Astrocyte (in vitro differentiated cells and primary cell): Measurements from ENCODE around the gene CDK9.

Experiments
- CTCF ChIP-seq: IDR thresholded peaks from 2 replicates; pipeline ENCODE4 v1.5.1; 2011; ENCODE audit warnings: low read depth, mild to moderate bottlenecking, inconsistent platforms, low read length, moderate library complexity; ENCODE audit not compliant: insufficient read depth
- EZH2 ChIP-seq: IDR thresholded peaks from 2 replicates; pipeline ENCODE4 v1.6.1; 2012; ENCODE audit warnings: mild to moderate bottlenecking, low read length, inconsistent platforms; ENCODE audit not compliant: insufficient read depth

DNA sequence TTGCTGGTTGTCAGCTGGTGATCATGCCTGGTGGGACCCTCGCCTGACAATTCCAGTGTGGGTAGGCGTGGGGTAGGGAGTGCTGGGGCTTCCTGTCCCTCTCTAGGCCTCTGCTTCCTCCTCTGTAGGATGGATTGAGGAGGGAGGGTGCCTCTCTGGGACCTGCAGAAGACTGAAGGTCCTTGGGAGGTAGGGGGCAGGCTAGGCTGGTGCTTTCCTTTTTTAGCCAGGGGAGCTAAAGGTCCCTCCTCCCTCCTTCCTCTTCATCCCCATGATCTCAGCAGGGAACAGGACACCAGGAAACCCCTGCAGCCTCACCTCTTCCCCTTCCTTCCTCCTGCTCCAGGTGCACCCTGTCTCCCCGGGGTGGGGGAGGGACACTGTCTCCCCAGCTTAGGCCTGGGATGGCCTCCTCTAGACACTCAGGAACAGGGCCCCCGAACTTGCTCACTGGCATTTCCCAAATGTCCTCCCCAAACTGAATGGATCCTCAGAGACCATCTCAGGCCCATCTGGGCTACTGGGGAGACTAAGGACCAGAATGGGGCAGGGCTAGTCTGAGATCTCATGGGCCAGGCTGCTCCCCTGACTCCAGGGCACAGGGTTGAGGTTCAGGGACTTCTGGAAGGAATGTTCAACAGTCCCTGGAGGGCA lies 15.8 kb upstream of the CDK9 start:
- TF ChIP-seq CTCF: no peak
- TF ChIP-seq EZH2: no peak
